ENCODE results near the gene RNH1. TPM values are rescaled to one million over a fixed set of nuclear protein-coding genes. Genes with fewer than 3 reads are reported as not detected.

Gene RNH1
- total RNA-seq, 1 donor from 2014 or later = 237 TPM

- no peak overlapping the region for H3K4me3 ChIP-seq
- no peaks in the 10 kb centered on the region for H3K27me3 ChIP-seq (ENCODE audit: low read depth)
- no peak overlapping the region for H3K27ac ChIP-seq
- DNase-seq (no peak), ATAC-seq (no peak)
- intact Hi-C loops (cut with DNase I) = no loop called here
- TF ChIP-seq CTCF (IDR thresholded peaks at IDR 0.05) = no peak
- no peaks in the 10 kb centered on the region for H3K9me3 ChIP-seq
- no peaks in the 10 kb centered on the region for H3K4me1 ChIP-seq
- peaks cover 27% of the 10 kb centered on the region for H3K36me3 ChIP-seq
Measured at GRCh38 chr11:514606-515005, 7.6 kb upstream of the RNH1 start.

- H3K36me3 ChIP-seq = peaks cover 38% of the 10 kb centered on the region
- no peak for DNase-seq
- H3K27ac ChIP-seq = no peak overlapping the region
Measured at GRCh38 chr11:512761-513595, 5.9 kb upstream of the RNH1 start.

GRCh38 chr11:508956-509355, 1.9 kb upstream of the RNH1 start:
- no peak for TF ChIP-seq CTCF (IDR thresholded peaks at IDR 0.05)
- no peak for ATAC-seq
- intact Hi-C loops (cut with DNase I) = no loop called here
- Histone ChIP-seq H3K36me3 (peaks cover 36% of the 10 kb centered on the region), H3K27ac (no peak overlapping the region), H3K27me3 (ENCODE audit: low read depth) (no peaks in the 10 kb centered on the region), H3K9me3 (no peaks in the 10 kb centered on the region), H3K4me3 (no peak overlapping the region), H3K4me1 (peaks cover 29% of the 10 kb centered on the region)
- DNase-seq = no peak

More at GRCh38 chr11:512761-513595, 5.9 kb upstream of the RNH1 start:
- ATAC-seq = peak in 1 of 2 donors; percentile 37
- Histone ChIP-seq H3K4me1 (peaks cover 3% of the 10 kb centered on the region), H3K9me3 (no peaks in the 10 kb centered on the region), H3K27me3 (ENCODE audit: low read depth) (no peaks in the 10 kb centered on the region), H3K4me3 (no peak overlapping the region)
- no peak for TF ChIP-seq CTCF (IDR thresholded peaks at IDR 0.05)
- intact Hi-C loops (cut with DNase I) = no loop called here

- H3K36me3 ChIP-seq = peaks cover 33% of the 10 kb centered on the region
- H3K4me3 ChIP-seq = peak overlapping the region; percentile 82
- H3K4me1 ChIP-seq = peaks cover 39% of the 10 kb centered on the region
- H3K27ac ChIP-seq = peak overlapping the region; percentile 73
- TF ChIP-seq CTCF (IDR thresholded peaks at IDR 0.05) = no peak
- no peak for ATAC-seq
- H3K27me3 ChIP-seq (ENCODE audit: low read depth) = no peaks in the 10 kb centered on the region
- H3K9me3 ChIP-seq = no peaks in the 10 kb centered on the region
- DNase-seq = no peak
- intact Hi-C loops (cut with DNase I) = no loop called here
Measured at GRCh38 chr11:507727-508515, 879 bp upstream of the RNH1 start.

- Histone ChIP-seq H3K27me3 (ENCODE audit: low read depth) (no peaks in the 10 kb centered on the region), H3K4me1 (peaks cover 53% of the 10 kb centered on the region), H3K36me3 (peaks cover 29% of the 10 kb centered on the region), H3K27ac (peak overlapping the region; percentile 100), H3K4me3 (peak overlapping the region; percentile 82), H3K9me3 (no peaks in the 10 kb centered on the region)
- peak; percentile 99 for DNase-seq
- peak; percentile 90 to 93 for ATAC-seq
- intact Hi-C loops (cut with DNase I) = no loop called here
- no peak for TF ChIP-seq CTCF (IDR thresholded peaks at IDR 0.05)
Measured at GRCh38 chr11:506238-506994, 626 bp downstream of the RNH1 start.

All from lower lobe of right lung (tissue), 2 donors.